Lung (tissue), 12 donors: Measurements from ENCODE around the gene ELMOD3. TPM values are rescaled to one million over a fixed set of nuclear protein-coding genes. Genes with fewer than 3 reads are reported as not detected.

Source experiments
- ATAC-seq: fragments of 200-7000 bp; cut with Tn5 transposase; one replicate; pipeline ENCODE4 v1.9.1; 2020; ENCODE audit warnings: moderate number of reproducible peaks; ENCODE audit not compliant: insufficient read depth, low FRiP score
- DNase-seq, 3 donors: peaks; one replicate each; pipeline ENCODE4 v3.0.0-alpha.2; 2013 to 2017
- H3K27ac ChIP-seq, 2 donors: one replicate each; pipeline ENCODE4 v1.5.1; 2013; ENCODE audit warnings: mild to moderate bottlenecking in 2 of 2, moderate library complexity in 2 of 2, control low read depth in 1 of 2, inconsistent platforms in 1 of 2, low read depth in 1 of 2, low read length in 1 of 2
- H3K27me3 ChIP-seq, 3 donors: one replicate each; pipeline ENCODE4 v1.5.1; 2013; ENCODE audit warnings: low read length in 2 of 3; ENCODE audit not compliant: control insufficient read depth in 3 of 3, insufficient read depth in 3 of 3
- H3K36me3 ChIP-seq, 4 donors: one replicate each; pipeline ENCODE4 v1.5.1; 2013; ENCODE audit warnings: low read length in 4 of 4, mild to moderate bottlenecking in 1 of 4, moderate library complexity in 1 of 4; ENCODE audit not compliant: control insufficient read depth in 4 of 4, insufficient read depth in 4 of 4
- H3K4me1 ChIP-seq, 5 donors: one replicate each; pipeline ENCODE4 v1.5.1; 2013; ENCODE audit warnings: low read length in 5 of 5, mild to moderate bottlenecking in 2 of 5, moderate library complexity in 1 of 5; ENCODE audit not compliant: control insufficient read depth in 5 of 5, insufficient read depth in 5 of 5
- H3K4me3 ChIP-seq: one replicate; pipeline ENCODE4 v1.5.1; 2013; ENCODE audit warnings: mild to moderate bottlenecking, control low read depth, moderate library complexity
- H3K9ac ChIP-seq, 2 donors: one replicate each; pipeline ENCODE4 v1.5.1; 2013; ENCODE audit warnings: low read length in 2 of 2, control low read depth in 1 of 2; ENCODE audit not compliant: insufficient read depth in 1 of 2
- H3K9me3 ChIP-seq, 4 donors: one replicate each; pipeline ENCODE4 v1.5.1; 2013; ENCODE audit warnings: low read length in 3 of 4, mild to moderate bottlenecking in 1 of 4, moderate library complexity in 1 of 4; ENCODE audit not compliant: control insufficient read depth in 4 of 4, insufficient read depth in 3 of 4
- WGBS, 2 donors: extraction: QIAGEN DNeasy Blood & Tissue Kit; methylation state at CpG; one replicate each; pipeline ENCODE4 v1.1.7; 2013; 5-methylcytosine and 5-hydroxymethylcytosine counted together
- polyA plus RNA-seq, 2 donors: library from polyadenylated mRNA; stranded (reverse); fragments of 200-250 nt; gene quantifications; one replicate each; pipeline ENCODE4 v1.2.1, GENCODE V29; 2013
- total RNA-seq, 2 donors: library from RNA; depleted of rRNA in 1 of 2; stranded (reverse); fragments of >200 nt in 1 of 2; gene quantifications; one replicate each; pipeline ENCODE4 v1.2.1, GENCODE V29; 2014 to 2021
- TF ChIP-seq, protein P1 (sequence below): IDR thresholded peaks from 2 replicates; pipeline ENCODE4 v1.5.1; 2012; ENCODE audit warnings: mild to moderate bottlenecking; ENCODE audit errors: control extremely low read depth, extremely low read depth
- donor health status: control.
- donor health status: control.
- donor health status: Bipolar disorder and iron deficiency.
- donor health status: healthy.
- donor health status: DM: yes; HTN: yes; CAD: no.

ELMOD3 gene
- total and polyA plus RNA-seq, 4 donors = 11.9 to 26.5 (median 14.7) TPM

DNA sequence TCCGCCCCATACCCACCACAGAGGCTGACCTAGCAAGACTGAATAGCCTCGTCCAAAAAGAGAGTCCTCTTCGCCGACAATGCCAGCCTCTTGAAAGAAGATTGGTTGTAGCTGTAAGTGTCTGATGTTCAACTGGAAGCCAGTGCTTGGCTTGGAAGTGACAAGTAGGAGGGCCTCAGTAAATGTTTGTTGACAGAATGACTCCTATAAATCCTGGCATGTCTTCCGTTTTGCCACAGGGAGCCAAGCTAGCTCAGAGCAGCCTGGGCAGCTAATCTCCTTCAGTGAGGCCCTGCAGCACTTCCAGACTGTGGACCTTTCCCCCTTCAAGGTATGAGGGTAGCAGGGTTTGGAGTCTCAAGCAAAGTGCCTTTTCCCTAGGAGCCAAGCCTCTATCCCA is 14.9 kb downstream of the ELMOD3 start:
- Histone ChIP-seq H3K4me1 (no peaks in the 10 kb centered on the region), H3K9ac (no peak overlapping the region), H3K27me3 (no peaks in the 10 kb centered on the region), H3K9me3 (no peaks in the 10 kb centered on the region), H3K36me3 (peaks cover 0 to 11% (median 8%) of the 10 kb centered on the region in 4 donors), H3K4me3 (no peak overlapping the region), H3K27ac (no peak overlapping the region)
- ATAC-seq = no peak
- TF ChIP-seq, protein P1, sequence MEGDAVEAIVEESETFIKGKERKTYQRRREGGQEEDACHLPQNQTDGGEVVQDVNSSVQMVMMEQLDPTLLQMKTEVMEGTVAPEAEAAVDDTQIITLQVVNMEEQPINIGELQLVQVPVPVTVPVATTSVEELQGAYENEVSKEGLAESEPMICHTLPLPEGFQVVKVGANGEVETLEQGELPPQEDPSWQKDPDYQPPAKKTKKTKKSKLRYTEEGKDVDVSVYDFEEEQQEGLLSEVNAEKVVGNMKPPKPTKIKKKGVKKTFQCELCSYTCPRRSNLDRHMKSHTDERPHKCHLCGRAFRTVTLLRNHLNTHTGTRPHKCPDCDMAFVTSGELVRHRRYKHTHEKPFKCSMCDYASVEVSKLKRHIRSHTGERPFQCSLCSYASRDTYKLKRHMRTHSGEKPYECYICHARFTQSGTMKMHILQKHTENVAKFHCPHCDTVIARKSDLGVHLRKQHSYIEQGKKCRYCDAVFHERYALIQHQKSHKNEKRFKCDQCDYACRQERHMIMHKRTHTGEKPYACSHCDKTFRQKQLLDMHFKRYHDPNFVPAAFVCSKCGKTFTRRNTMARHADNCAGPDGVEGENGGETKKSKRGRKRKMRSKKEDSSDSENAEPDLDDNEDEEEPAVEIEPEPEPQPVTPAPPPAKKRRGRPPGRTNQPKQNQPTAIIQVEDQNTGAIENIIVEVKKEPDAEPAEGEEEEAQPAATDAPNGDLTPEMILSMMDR = no peak
- DNase-seq = no peak
- 80 to 86% methylated on average over 5 of the region's 5 CpGs for WGBS, 2 donors

- Histone ChIP-seq H3K27me3 (no peaks in the 10 kb centered on the region), H3K9me3 (no peaks in the 10 kb centered on the region), H3K36me3 (peaks cover 0 to 12% (median 11%) of the 10 kb centered on the region in 4 donors), H3K4me1 (no peaks in the 10 kb centered on the region), H3K27ac (no peak overlapping the region), H3K9ac (no peak overlapping the region), H3K4me3 (no peak overlapping the region)
- no peak for ATAC-seq
- TF ChIP-seq, protein P1 = no peak
- WGBS, 2 donors = 81 to 94% methylated on average over 11 of the region's 11 CpGs
- no peak for DNase-seq
These were observed 16.5 kb downstream of the ELMOD3 start for GRCh38 chr2:85371045-85371444.

DNA sequence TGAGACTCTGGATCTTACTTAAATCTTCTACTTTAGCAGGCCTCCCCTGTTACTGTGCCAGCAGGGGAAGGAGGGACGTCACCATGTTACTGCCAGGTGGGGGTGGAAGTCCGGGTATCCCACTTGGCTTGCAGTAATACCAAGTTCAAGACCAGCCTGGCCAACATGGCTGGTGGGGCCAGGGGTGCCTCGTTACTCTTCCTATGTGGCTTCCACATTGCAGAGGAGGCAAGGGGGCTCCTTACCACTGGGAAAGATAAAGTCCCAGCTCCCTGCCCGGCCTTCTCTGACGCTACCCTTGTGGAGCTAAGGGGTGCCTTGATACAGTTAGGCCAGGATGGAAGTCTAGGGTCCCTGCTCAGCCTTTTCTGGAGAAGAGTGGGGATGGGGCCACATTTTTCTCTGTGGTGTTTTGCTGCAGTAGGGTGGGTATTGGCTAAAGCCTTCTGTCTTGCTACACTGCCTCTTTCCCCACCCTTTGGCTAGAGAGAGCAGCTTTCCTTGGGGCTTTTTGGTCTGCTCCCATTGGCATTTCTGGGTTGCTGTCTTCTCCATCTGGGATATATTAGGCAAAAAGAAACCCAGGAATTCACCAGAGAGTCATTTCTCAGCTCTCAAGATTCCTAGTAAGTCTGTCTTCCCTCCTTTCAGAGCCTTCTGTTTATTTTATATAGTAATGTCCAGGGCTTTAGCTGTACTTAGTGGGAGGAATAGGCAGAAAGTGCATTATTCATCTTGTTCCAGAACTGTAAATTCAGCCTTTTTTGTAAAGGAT is 21.9 kb downstream of the ELMOD3 start:
- H3K36me3 ChIP-seq = peaks cover 9 to 27% (median 14%) of the 10 kb centered on the region in 4 donors
- no peak for ATAC-seq

More for the DNA sequence above, 21.9 kb downstream of the ELMOD3 start:
- no peaks in the 10 kb centered on the region for H3K27me3 ChIP-seq
- H3K4me1 ChIP-seq = no peaks in the 10 kb centered on the region
- H3K27ac ChIP-seq = no peak overlapping the region
- 95 to 97% methylated on average over 5 of the region's 5 CpGs for WGBS, 2 donors
- H3K4me3 ChIP-seq = no peak overlapping the region
- DNase-seq = no peak
- H3K9ac ChIP-seq = no peak overlapping the region
- H3K9me3 ChIP-seq = peaks cover 0 to 3% (median under 1%) of the 10 kb centered on the region in 4 donors
- TF ChIP-seq, protein P1 = no peak
